Mucosa of descending colon (tissue), 3 donors: ENCODE data around the gene AJUBA. TPM values are rescaled to one million over a fixed set of nuclear protein-coding genes. Genes with fewer than 3 reads are reported as not detected.
"Not testable (repeated sequence)": the region's sequence is repeated elsewhere in the genome, so short reads cannot be mapped to it uniquely, and the experiment has no call there.

Experiments used
- ATAC-seq: fragments of 200-7000 bp; cut with Tn5 transposase; one replicate; pipeline ENCODE4 v1.9.1; 2020; ENCODE audit warnings: mild to moderate bottlenecking, moderate library complexity
- DNase-seq, 3 donors: peaks; one replicate each; pipeline ENCODE4 v3.0.0-alpha.2; 2020
- H3K36me3 ChIP-seq: fragments of 200-600 bp; one replicate; pipeline ENCODE4 v1.8.0; 2021; ENCODE audit warnings: low read depth, mild to moderate bottlenecking
- H3K4me1 ChIP-seq: fragments of 200-600 bp; one replicate; pipeline ENCODE4 v1.8.0; 2021; ENCODE audit warnings: low read depth, mild to moderate bottlenecking
- H3K4me3 ChIP-seq: fragments of 200-600 bp; one replicate; pipeline ENCODE4 v1.8.0; 2021; ENCODE audit warnings: mild to moderate bottlenecking
- H3K9me3 ChIP-seq: fragments of 200-600 bp; one replicate; pipeline ENCODE4 v1.8.0; 2021; ENCODE audit warnings: mild to moderate bottlenecking
- CTCF ChIP-seq: fragments of 200-600 bp; IDR thresholded peaks from one replicate; pipeline ENCODE4 v1.8.0; 2022; ENCODE audit warnings: antibody characterized with exemption, mild to moderate bottlenecking
- intact Hi-C, 2 donors: fragments of 100-400 bp; cut with DNase I in 1 of 2; cut with micrococcal nuclease in 1 of 2; formaldehyde crosslinking; loops; one replicate each; pipeline versions ENCODE4 v1.11.0 to v1.11.1; 2022; cut with DNase I, micrococcal nuclease
- total RNA-seq, 3 donors: library from RNA; stranded (reverse); fragmentation: NEBNext Ultra II Directional in 2 of 3; extraction: Animal tissue kit (Norgen Biotek cat#: 25700) in 2 of 3; gene quantifications; one replicate each; pipeline versions ENCODE4 v1.2.1 to v1.2.4, GENCODE V29; 2021 to 2023
- donor health status: DM: no; HTN: no; CAD: no; lungs with moderate emphysema.
- donor health status: DM: no; HTN: no; CAD: no.
- donor health status: DM: no; HTN: yes; CAD: no.

Gene AJUBA
- total RNA-seq, 3 donors from 2014 or later: 1.5 to 4.7 (median 2.3) TPM

GRCh38 chr14:22971152-22971551 is 11.2 kb downstream of the AJUBA start:
- H3K9me3 ChIP-seq: no peaks in the 10 kb centered on the region

GRCh38 chr14:22966783-22967269 is 15.5 kb downstream of the AJUBA start:
- TF ChIP-seq CTCF: no peak
- Histone ChIP-seq H3K9me3 (no peaks in the 10 kb centered on the region), H3K36me3 (no peaks in the 10 kb centered on the region), H3K4me1 (no peaks in the 10 kb centered on the region), H3K4me3 (no peak overlapping the region)
- ATAC-seq (no peak), DNase-seq (no peak)
- intact Hi-C loops: no loop called here

More at GRCh38 chr14:22971152-22971551, 11.2 kb downstream of the AJUBA start:
- no peaks in the 10 kb centered on the region for H3K4me1 ChIP-seq
- TF ChIP-seq CTCF: no peak
- no peaks in the 10 kb centered on the region for H3K36me3 ChIP-seq
- DNase-seq (no peak), ATAC-seq (no peak)
- H3K4me3 ChIP-seq: no peak overlapping the region
- intact Hi-C loops: no loop called here

GRCh38 chr14:22965916-22966782 is 16.2 kb downstream of the AJUBA start:
- H3K4me1 ChIP-seq, H3K4me3 ChIP-seq, intact Hi-C loops, H3K9me3 ChIP-seq, H3K36me3 ChIP-seq, DNase-seq: not testable (repeated sequence)
- peak; percentile 61 for ATAC-seq

- no peak for DNase-seq
- Histone ChIP-seq H3K9me3 (no peaks in the 10 kb centered on the region), H3K4me1 (no peaks in the 10 kb centered on the region), H3K4me3 (no peak overlapping the region), H3K36me3 (no peaks in the 10 kb centered on the region)
- intact Hi-C loops: no loop called here
- no peak for TF ChIP-seq CTCF
- ATAC-seq: no peak
Measured at GRCh38 chr14:22962061-22962676, 20.2 kb downstream of the AJUBA start.

GRCh38 chr14:22955702-22956569 is 26.4 kb downstream of the AJUBA start:
- ATAC-seq: peak; percentile 15

More at GRCh38 chr14:22955702-22956569, 26.4 kb downstream of the AJUBA start:
- no peaks in the 10 kb centered on the region for H3K36me3 ChIP-seq
- intact Hi-C loops: no loop called here
- DNase-seq: peak in 1 of 3 donors; percentile 27
- H3K4me3 ChIP-seq: peak overlapping the region; percentile 65
- no peak for TF ChIP-seq CTCF
- H3K4me1 ChIP-seq: peaks cover 12% of the 10 kb centered on the region
- H3K9me3 ChIP-seq: no peaks in the 10 kb centered on the region
